A549 (cell line): ENCODE measurements around the gene ARHGAP28. TPM values are rescaled to one million over a fixed set of nuclear protein-coding genes. Genes with fewer than 3 reads are reported as not detected.

Source experiments
- ATAC-seq, 2 experiments: fragments of 200-7000 bp in 1 of 2; fragments of >200 bp in 1 of 2; cut with Nextera tagmentation in 1 of 2; cut with Tn5 transposase in 1 of 2; 3 replicates each; pipeline versions ENCODE4 v1.8.0 to v1.9.1; 2018 to 2020; ENCODE audit warnings: mild to moderate bottlenecking in 1 of 2, moderate library complexity in 1 of 2
- CTCF ChIA-PET: fragments of 300-600 bp; sonication (Branson Sonifier 250); formaldehyde crosslinking; extraction: SDS; loops from one replicate; lab custom pipeline; 2021; ENCODE audit warnings: antibody characterized with exemption, inconsistent platforms; lab: Yijun Ruan, JAX
- POLR2A ChIA-PET: fragments of 350-600 bp; formaldehyde crosslinking; extraction: SDS; loops from one replicate; lab custom pipeline; 2021; ENCODE audit warnings: antibody characterized with exemption, inconsistent platforms; lab: Yijun Ruan, JAX
- DNase-seq, 2 experiments: peaks; one replicate each; pipeline versions ENCODE4 v3.0.0 to v3.0.0-alpha.2; 2011 to 2016; ENCODE audit warnings: low read depth in 1 of 2, low spot score in 1 of 2
- FAIRE-seq: peaks from 2 replicates; lab custom pipeline; 2011; peaks lifted over from hg19 to GRCh38; lab: Jason Lieb, UNC
- H3K27ac ChIP-seq, 2 experiments: fragments of >200 bp; sonication (Bioruptor Twin); formaldehyde crosslinking; 3 replicates each; pipeline ENCODE4 v1.5.1; 2016 to 2017
- H3K4me1 ChIP-seq: fragments of >200 bp; sonication (Bioruptor Twin); formaldehyde crosslinking; 3 replicates; pipeline ENCODE4 v1.6.1; 2016
- H3K4me2 ChIP-seq: fragments of >200 bp; sonication (Bioruptor Twin); formaldehyde crosslinking; 3 replicates; pipeline ENCODE4 v1.6.1; 2016
- H3K4me3 ChIP-seq: fragments of >200 bp; sonication (Bioruptor Twin); formaldehyde crosslinking; 3 replicates; pipeline ENCODE4 v1.5.1; 2016
- H3K9me3 ChIP-seq: fragments of >200 bp; sonication (Bioruptor Twin); formaldehyde crosslinking; 3 replicates; pipeline ENCODE4 v1.6.1; 2016
- CBX2 ChIP-seq: fragments of 200-600 bp; sonication (generic); IDR thresholded peaks from 2 replicates; pipeline ENCODE4 v1.6.1; 2016; ENCODE audit warnings: low read depth, mild to moderate bottlenecking, borderline replicate concordance
- ESRRA ChIP-seq: fragments of 150-350 bp; IDR thresholded peaks from 2 replicates; pipeline ENCODE4 v1.6.1; 2014; ENCODE audit warnings: mild to moderate bottlenecking, low read length, borderline replicate concordance
- HDAC2 ChIP-seq: fragments of 200-600 bp; sonication (generic); IDR thresholded peaks from 2 replicates; pipeline ENCODE4 v1.6.1; 2016
- HEYL ChIP-seq: fragments of 250-450 bp; sonication (Bioruptor Pico); IDR thresholded peaks from 2 replicates; pipeline ENCODE4 v1.8.0; 2021; ENCODE audit warnings: mild to moderate bottlenecking, moderate library complexity
- HOXA7 ChIP-seq: fragments of 250-450 bp; sonication (Bioruptor Pico); IDR thresholded peaks from 2 replicates; pipeline ENCODE4 v1.5.0; 2020; ENCODE audit warnings: mild to moderate bottlenecking, moderate library complexity
- JUNB ChIP-seq: fragments of >200 bp; sonication (Bioruptor Twin); formaldehyde crosslinking; IDR thresholded peaks from 2 replicates; pipeline ENCODE4 v1.6.1; 2016
- KDM1A ChIP-seq: fragments of 200-600 bp; sonication (generic); IDR thresholded peaks from 2 replicates; pipeline ENCODE4 v1.6.1; 2016; ENCODE audit warnings: low read depth, mild to moderate bottlenecking
- MAFK ChIP-seq: fragments of 450-650 bp; IDR thresholded peaks from 2 replicates; pipeline ENCODE4 v1.6.1; 2014; ENCODE audit not compliant: partially characterized antibody
- MAZ ChIP-seq: fragments of 150-350 bp; IDR thresholded peaks from 2 replicates; pipeline ENCODE4 v1.6.1; 2014; ENCODE audit warnings: antibody characterized with exemption, low read depth, low read length, borderline replicate concordance
- PHF8 ChIP-seq: fragments of 200-600 bp; sonication (generic); IDR thresholded peaks from 2 replicates; pipeline ENCODE4 v1.6.1; 2016; ENCODE audit warnings: low read depth, mild to moderate bottlenecking, antibody characterized with exemption, moderate library complexity, borderline replicate concordance
- POLR2A ChIP-seq: IDR thresholded peaks from 2 replicates; pipeline ENCODE4 v1.6.1; 2012; ENCODE audit warnings: mild to moderate bottlenecking, low read length
- RAD21 ChIP-seq, 2 experiments: fragments of >200 bp in 1 of 2; sonication (Bioruptor Twin) in 1 of 2; formaldehyde crosslinking in 1 of 2; IDR thresholded peaks in 1 of 2; conservative IDR thresholded peaks in 1 of 2; 2 replicates in 1 of 2; 3 replicates in 1 of 2; pipeline ENCODE4 v1.6.1; 2012 to 2018; ENCODE audit warnings: inconsistent platforms in 1 of 2
- RARB ChIP-seq: fragments of 250-450 bp; sonication (Bioruptor Pico); IDR thresholded peaks from 2 replicates; pipeline ENCODE4 v1.8.0; 2021; ENCODE audit warnings: mild to moderate bottlenecking, moderate library complexity
- RFX5 ChIP-seq: fragments of 450-650 bp; IDR thresholded peaks from 2 replicates; pipeline ENCODE4 v1.7.1; 2014; ENCODE audit warnings: antibody characterized with exemption, mild to moderate bottlenecking, moderate library complexity
- SMC3 ChIP-seq: fragments of >200 bp; sonication (Bioruptor Twin); formaldehyde crosslinking; IDR thresholded peaks from 3 replicates; pipeline ENCODE4 v1.6.1; 2018; ENCODE audit warnings: inconsistent platforms
- ZFP36 ChIP-seq: fragments of 450-650 bp; IDR thresholded peaks from 2 replicates; pipeline ENCODE4 v1.6.1; 2014; ENCODE audit warnings: borderline replicate concordance; ENCODE audit not compliant: partially characterized antibody
- ZSCAN20 ChIP-seq: fragments of 250-450 bp; sonication (Bioruptor Pico); IDR thresholded peaks from 2 replicates; pipeline ENCODE4 v1.8.0; 2022; ENCODE audit warnings: mild to moderate bottlenecking, moderate library complexity
- WGBS: methylation state at CpG from one replicate; pipeline ENCODE4 v1.1.6; 2017; ENCODE audit errors: missing lambda C conversion rate; 5-methylcytosine and 5-hydroxymethylcytosine counted together
- polyA plus RNA-seq, 4 experiments: library from polyadenylated mRNA; depleted of rRNA in 3 of 4; stranded (reverse); fragments of >200 nt; fragmentation: RNase III in 1 of 4; extraction: RNeasy Plus Mini Kit Qiagen cat#74134 plus additional on column Dnase treatment in 1 of 4; gene quantifications; 2 replicates in 3 of 4; 3 replicates in 1 of 4; pipeline ENCODE4 v1.2.3, GENCODE V29; 2011 to 2017
- TF ChIP-seq, protein P1 (sequence below): fragments of 250-450 bp; sonication (Bioruptor Pico); IDR thresholded peaks from 2 replicates; pipeline ENCODE4 v1.5.0; 2021; ENCODE audit warnings: mild to moderate bottlenecking, moderate library complexity, borderline replicate concordance
- TF ChIP-seq, protein P2 (sequence below): fragments of 250-450 bp; sonication (Bioruptor Pico); IDR thresholded peaks from 2 replicates; pipeline ENCODE4 v1.5.0; 2020; ENCODE audit warnings: low read depth, mild to moderate bottlenecking, moderate library complexity
- TF ChIP-seq, protein P3 (sequence below): fragments of >200 bp; sonication (Bioruptor Twin); formaldehyde crosslinking; IDR thresholded peaks from 3 replicates; pipeline ENCODE4 v1.6.1; 2016
- TF ChIP-seq, protein P4 (sequence below): IDR thresholded peaks from 2 replicates; pipeline ENCODE4 v1.6.1; 2012
- TF ChIP-seq, protein P5 (sequence below): fragments of 450-650 bp; IDR thresholded peaks from 2 replicates; pipeline ENCODE4 v1.6.1; 2014; ENCODE audit warnings: antibody characterized with exemption

ARHGAP28 gene
- polyA plus RNA-seq, 2 of the 4 experiments (the other 2 are of a cell fraction), result 0.13 to 0.17 TPM

DNA sequence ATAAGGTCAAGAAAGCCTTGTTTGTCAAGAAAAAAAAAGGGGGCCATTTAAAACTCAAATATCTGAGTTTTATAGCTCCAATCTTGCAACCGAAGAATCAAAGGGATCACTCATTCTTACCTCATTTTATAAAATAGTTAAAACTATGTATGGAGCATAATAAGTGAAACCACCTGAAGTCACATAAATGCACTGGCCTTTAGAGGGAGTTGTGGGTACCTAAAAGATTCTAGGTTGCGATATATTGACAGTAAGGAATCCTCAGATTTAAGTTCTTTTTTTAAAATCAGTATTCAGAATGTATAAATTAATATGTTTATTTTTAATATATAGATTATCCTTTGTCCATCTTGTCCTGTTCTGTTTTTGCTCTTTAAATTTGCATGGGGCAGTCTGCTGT, 3.4 kb downstream of the ARHGAP28 start:
- ATAC-seq, result no peak
- no peaks in the 10 kb centered on the region for H3K9me3 ChIP-seq
- H3K27ac ChIP-seq, result no peak overlapping the region
- CTCF ChIA-PET, result no interaction called here
- TF ChIP-seq, protein P1, sequence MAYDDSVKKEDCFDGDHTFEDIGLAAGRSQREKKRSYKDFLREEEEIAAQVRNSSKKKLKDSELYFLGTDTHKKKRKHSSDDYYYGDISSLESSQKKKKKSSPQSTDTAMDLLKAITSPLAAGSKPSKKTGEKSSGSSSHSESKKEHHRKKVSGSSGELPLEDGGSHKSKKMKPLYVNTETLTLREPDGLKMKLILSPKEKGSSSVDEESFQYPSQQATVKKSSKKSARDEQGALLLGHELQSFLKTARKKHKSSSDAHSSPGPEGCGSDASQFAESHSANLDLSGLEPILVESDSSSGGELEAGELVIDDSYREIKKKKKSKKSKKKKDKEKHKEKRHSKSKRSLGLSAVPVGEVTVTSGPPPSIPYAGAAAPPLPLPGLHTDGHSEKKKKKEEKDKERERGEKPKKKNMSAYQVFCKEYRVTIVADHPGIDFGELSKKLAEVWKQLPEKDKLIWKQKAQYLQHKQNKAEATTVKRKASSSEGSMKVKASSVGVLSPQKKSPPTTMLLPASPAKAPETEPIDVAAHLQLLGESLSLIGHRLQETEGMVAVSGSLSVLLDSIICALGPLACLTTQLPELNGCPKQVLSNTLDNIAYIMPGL (CRISPR knock-in tag), result no peak
- TF ChIP-seq, protein P2, sequence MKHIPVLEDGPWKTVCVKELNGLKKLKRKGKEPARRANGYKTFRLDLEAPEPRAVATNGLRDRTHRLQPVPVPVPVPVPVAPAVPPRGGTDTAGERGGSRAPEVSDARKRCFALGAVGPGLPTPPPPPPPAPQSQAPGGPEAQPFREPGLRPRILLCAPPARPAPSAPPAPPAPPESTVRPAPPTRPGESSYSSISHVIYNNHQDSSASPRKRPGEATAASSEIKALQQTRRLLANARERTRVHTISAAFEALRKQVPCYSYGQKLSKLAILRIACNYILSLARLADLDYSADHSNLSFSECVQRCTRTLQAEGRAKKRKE, result no peak
- TF ChIP-seq HOXA7 (CRISPR knock-in tag), result no peak
- no peak overlapping the region for H3K4me2 ChIP-seq
- FAIRE-seq, result no peak
- DNase-seq, result no peak
- POLR2A ChIA-PET, result no interaction called here
- 5% methylated on average over 2 of the region's 2 CpGs for WGBS
- H3K4me3 ChIP-seq, result no peak overlapping the region
- no peaks in the 10 kb centered on the region; the same call in 2 of the 3 replicates for H3K4me1 ChIP-seq

DNA sequence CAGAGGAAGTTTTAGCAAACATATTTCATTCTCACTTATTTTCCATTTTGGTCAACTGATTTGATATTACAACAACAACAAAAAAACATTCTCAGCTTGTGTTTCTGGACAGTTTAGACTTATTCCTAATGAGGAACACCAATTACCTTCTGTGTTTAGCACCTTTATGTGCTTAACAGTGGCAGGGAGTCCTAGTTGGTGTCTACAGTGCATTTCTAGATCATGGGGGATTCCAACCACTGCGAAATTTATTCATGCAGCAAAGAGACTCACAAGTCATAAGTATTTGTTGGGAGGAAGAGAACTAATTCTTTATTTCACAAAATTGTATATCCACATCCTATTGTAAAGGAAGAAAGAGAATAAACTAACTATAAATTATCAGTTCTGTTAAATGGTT, 4.2 kb downstream of the ARHGAP28 start:
- CTCF ChIA-PET, result no interaction called here
- TF ChIP-seq, protein P3, sequence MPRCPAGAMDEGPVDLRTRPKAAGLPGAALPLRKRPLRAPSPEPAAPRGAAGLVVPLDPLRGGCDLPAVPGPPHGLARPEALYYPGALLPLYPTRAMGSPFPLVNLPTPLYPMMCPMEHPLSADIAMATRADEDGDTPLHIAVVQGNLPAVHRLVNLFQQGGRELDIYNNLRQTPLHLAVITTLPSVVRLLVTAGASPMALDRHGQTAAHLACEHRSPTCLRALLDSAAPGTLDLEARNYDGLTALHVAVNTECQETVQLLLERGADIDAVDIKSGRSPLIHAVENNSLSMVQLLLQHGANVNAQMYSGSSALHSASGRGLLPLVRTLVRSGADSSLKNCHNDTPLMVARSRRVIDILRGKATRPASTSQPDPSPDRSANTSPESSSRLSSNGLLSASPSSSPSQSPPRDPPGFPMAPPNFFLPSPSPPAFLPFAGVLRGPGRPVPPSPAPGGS, result no peak
- TF ChIP-seq RFX5 (no peak), SMC3 (no peak), KDM1A (no peak), RAD21 (conservative IDR thresholded peaks at IDR 0.05 in 1 of 2, IDR thresholded peaks at IDR 0.05 in 1 of 2) (no peak), CBX2 (no peak), ZFP36 (no peak), HDAC2 (no peak), ESRRA (no peak), RARB (no peak), HOXA7 (CRISPR knock-in tag) (no peak), MAFK (no peak), POLR2A (no peak), PHF8 (no peak), HEYL (CRISPR knock-in tag) (no peak), JUNB (no peak), ZSCAN20 (CRISPR knock-in tag) (no peak), MAZ (no peak)
- TF ChIP-seq, protein P4, sequence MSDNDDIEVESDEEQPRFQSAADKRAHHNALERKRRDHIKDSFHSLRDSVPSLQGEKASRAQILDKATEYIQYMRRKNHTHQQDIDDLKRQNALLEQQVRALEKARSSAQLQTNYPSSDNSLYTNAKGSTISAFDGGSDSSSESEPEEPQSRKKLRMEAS, result no peak
- TF ChIP-seq, protein P5, sequence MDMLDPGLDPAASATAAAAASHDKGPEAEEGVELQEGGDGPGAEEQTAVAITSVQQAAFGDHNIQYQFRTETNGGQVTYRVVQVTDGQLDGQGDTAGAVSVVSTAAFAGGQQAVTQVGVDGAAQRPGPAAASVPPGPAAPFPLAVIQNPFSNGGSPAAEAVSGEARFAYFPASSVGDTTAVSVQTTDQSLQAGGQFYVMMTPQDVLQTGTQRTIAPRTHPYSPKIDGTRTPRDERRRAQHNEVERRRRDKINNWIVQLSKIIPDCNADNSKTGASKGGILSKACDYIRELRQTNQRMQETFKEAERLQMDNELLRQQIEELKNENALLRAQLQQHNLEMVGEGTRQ, result no peak
- TF ChIP-seq, all 56 proteins: peak for 0
- ATAC-seq (no peak), FAIRE-seq (no peak), DNase-seq (no peak)
- Histone ChIP-seq H3K4me1 (no peaks in the 10 kb centered on the region; the same call in 2 of the 3 replicates), H3K9me3 (no peaks in the 10 kb centered on the region), H3K27ac (no peak overlapping the region), H3K4me2 (no peak overlapping the region), H3K4me3 (no peak overlapping the region)
- POLR2A ChIA-PET, result no interaction called here
- 5% methylated on average over 1 of the region's 1 CpG for WGBS
